ENCODE measurements around the gene SRRM4. TPM values are rescaled to one million over a fixed set of nuclear protein-coding genes. Genes with fewer than 3 reads are reported as not detected.

SRRM4 gene
- total RNA-seq, 1 donor from 2014 or later, result under 0.01 TPM

GRCh38 chr12:119130523-119130922 is 149.2 kb downstream of the SRRM4 start:
- H3K9me3 ChIP-seq (ENCODE audit: control insufficient read depth in 3 of 3, low read length in 3 of 3), result peaks cover 0 to 4% (median 0%) of the 10 kb centered on the region in 3 donors
- no peak overlapping the region for H3K4me3 ChIP-seq (ENCODE audit: low read length in 3 of 3)
- no peaks in the 10 kb centered on the region for H3K36me3 ChIP-seq (ENCODE audit: control insufficient read depth in 3 of 3, insufficient read depth in 3 of 3, low read length in 3 of 3)
- H3K9ac ChIP-seq (ENCODE audit: low read depth in 1 of 3, low read length in 3 of 3), result no peak overlapping the region
- H3K27ac ChIP-seq (ENCODE audit: low read depth, low read length), result no peak overlapping the region
- H3K27me3 ChIP-seq (ENCODE audit: control insufficient read depth in 3 of 3, insufficient read depth in 3 of 3, low read length in 3 of 3), result no peaks in the 10 kb centered on the region
- H3K4me1 ChIP-seq (ENCODE audit: control insufficient read depth in 3 of 3, insufficient read depth in 3 of 3, low read length in 3 of 3), result no peaks in the 10 kb centered on the region

DNA sequence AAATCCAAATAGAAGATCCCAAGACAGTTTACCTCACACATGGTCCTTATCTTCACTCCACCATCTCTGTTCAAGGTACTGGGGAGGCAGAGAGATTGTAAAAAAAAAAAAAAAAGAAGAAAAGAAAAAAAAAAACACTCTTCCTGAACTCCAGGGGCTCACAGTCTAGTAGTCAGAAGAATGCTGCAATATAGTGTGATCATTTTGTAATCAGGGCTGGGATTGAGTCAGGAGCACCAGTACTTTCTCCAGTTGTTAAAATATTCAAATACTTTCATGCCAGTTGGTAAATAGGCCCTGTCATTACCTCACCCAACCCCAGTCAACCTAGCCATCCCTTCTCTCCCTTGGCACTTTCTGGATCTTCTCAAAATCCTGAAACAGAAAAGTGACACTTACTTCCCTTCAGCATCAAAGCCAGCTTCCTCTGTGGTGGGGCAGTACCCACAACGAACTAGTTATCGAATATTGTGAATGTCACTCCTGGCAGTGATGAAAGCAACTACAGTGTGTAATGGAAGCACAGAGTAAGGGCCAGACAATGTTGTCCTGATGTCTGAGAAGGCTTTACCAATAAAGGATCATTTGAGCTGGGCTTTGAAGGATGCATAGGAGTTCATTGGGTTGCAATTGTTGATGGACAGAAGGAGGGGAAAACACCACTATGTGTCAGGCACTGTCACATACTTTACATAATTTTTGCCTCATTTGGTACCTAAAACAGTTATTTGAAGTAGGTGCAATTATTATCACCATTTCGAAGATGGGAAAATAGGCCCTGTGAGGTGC is 153.1 kb downstream of the SRRM4 start:
- Histone ChIP-seq H3K36me3 (ENCODE audit: control insufficient read depth in 3 of 3, insufficient read depth in 3 of 3, low read length in 3 of 3) (no peaks in the 10 kb centered on the region), H3K4me1 (ENCODE audit: control insufficient read depth in 3 of 3, insufficient read depth in 3 of 3, low read length in 3 of 3) (no peaks in the 10 kb centered on the region), H3K4me3 (ENCODE audit: low read length in 3 of 3) (no peak overlapping the region), H3K9ac (ENCODE audit: low read depth in 1 of 3, low read length in 3 of 3) (no peak overlapping the region), H3K27ac (ENCODE audit: low read depth, low read length) (no peak overlapping the region), H3K9me3 (ENCODE audit: control insufficient read depth in 3 of 3, low read length in 3 of 3) (peaks cover 0 to 4% (median 0%) of the 10 kb centered on the region in 3 donors), H3K27me3 (ENCODE audit: control insufficient read depth in 3 of 3, insufficient read depth in 3 of 3, low read length in 3 of 3) (no peaks in the 10 kb centered on the region)

- Histone ChIP-seq H3K4me1 (ENCODE audit: control insufficient read depth in 3 of 3, insufficient read depth in 3 of 3, low read length in 3 of 3) (no peaks in the 10 kb centered on the region), H3K9me3 (ENCODE audit: control insufficient read depth in 3 of 3, low read length in 3 of 3) (peaks cover 0 to 4% (median 0%) of the 10 kb centered on the region in 3 donors), H3K9ac (ENCODE audit: low read depth in 1 of 3, low read length in 3 of 3) (no peak overlapping the region), H3K27me3 (ENCODE audit: control insufficient read depth in 3 of 3, insufficient read depth in 3 of 3, low read length in 3 of 3) (no peaks in the 10 kb centered on the region), H3K36me3 (ENCODE audit: control insufficient read depth in 3 of 3, insufficient read depth in 3 of 3, low read length in 3 of 3) (no peaks in the 10 kb centered on the region), H3K27ac (ENCODE audit: low read depth, low read length) (no peak overlapping the region), H3K4me3 (ENCODE audit: low read length in 3 of 3) (no peak overlapping the region)
These were observed 155.6 kb downstream of the SRRM4 start for GRCh38 chr12:119136811-119137410.

GRCh38 chr12:119139448-119139847 is 158.1 kb downstream of the SRRM4 start:
- H3K27ac ChIP-seq (ENCODE audit: low read depth, low read length), result no peak overlapping the region
- H3K36me3 ChIP-seq (ENCODE audit: control insufficient read depth in 3 of 3, insufficient read depth in 3 of 3, low read length in 3 of 3), result no peaks in the 10 kb centered on the region
- no peaks in the 10 kb centered on the region for H3K9me3 ChIP-seq (ENCODE audit: control insufficient read depth in 3 of 3, low read length in 3 of 3)
- H3K4me3 ChIP-seq (ENCODE audit: low read length in 3 of 3), result no peak overlapping the region
- H3K9ac ChIP-seq (ENCODE audit: low read depth in 1 of 3, low read length in 3 of 3), result no peak overlapping the region
- no peaks in the 10 kb centered on the region for H3K4me1 ChIP-seq (ENCODE audit: control insufficient read depth in 3 of 3, insufficient read depth in 3 of 3, low read length in 3 of 3)
- no peaks in the 10 kb centered on the region for H3K27me3 ChIP-seq (ENCODE audit: control insufficient read depth in 3 of 3, insufficient read depth in 3 of 3, low read length in 3 of 3)

DNA sequence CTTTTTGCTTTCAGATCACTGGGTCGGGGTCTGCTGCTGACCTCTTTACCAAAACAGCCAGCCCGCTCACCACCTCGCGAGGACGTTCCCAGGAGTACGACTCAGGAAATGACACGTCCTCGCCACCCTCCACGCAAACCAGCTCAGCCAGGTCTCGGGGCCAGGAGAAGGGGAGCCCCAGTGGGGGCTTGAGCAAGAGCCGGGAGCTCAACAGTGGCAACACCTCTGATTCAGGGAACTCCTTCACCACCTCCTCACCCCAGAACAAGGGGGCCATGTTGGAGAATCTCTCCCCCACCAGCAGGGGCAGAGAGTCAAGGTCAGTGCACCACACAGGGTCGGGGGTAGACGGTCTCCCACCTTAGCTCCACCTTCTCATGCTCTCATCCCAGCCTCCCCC is 164.0 kb downstream of the SRRM4 start:
- no peak overlapping the region for H3K27ac ChIP-seq (ENCODE audit: low read depth, low read length)
- H3K36me3 ChIP-seq (ENCODE audit: control insufficient read depth in 3 of 3, insufficient read depth in 3 of 3, low read length in 3 of 3), result no peaks in the 10 kb centered on the region
- H3K27me3 ChIP-seq (ENCODE audit: control insufficient read depth in 3 of 3, insufficient read depth in 3 of 3, low read length in 3 of 3), result peaks cover 0 to 5% (median 0%) of the 10 kb centered on the region in 3 donors
- no peak overlapping the region for H3K4me3 ChIP-seq (ENCODE audit: low read length in 3 of 3)
- peaks cover 5 to 9% (median 6%) of the 10 kb centered on the region in 3 donors for H3K4me1 ChIP-seq (ENCODE audit: control insufficient read depth in 3 of 3, insufficient read depth in 3 of 3, low read length in 3 of 3)
- no peak overlapping the region for H3K9ac ChIP-seq (ENCODE audit: low read depth in 1 of 3, low read length in 3 of 3)
- H3K9me3 ChIP-seq (ENCODE audit: control insufficient read depth in 3 of 3, low read length in 3 of 3), result no peaks in the 10 kb centered on the region

DNA sequence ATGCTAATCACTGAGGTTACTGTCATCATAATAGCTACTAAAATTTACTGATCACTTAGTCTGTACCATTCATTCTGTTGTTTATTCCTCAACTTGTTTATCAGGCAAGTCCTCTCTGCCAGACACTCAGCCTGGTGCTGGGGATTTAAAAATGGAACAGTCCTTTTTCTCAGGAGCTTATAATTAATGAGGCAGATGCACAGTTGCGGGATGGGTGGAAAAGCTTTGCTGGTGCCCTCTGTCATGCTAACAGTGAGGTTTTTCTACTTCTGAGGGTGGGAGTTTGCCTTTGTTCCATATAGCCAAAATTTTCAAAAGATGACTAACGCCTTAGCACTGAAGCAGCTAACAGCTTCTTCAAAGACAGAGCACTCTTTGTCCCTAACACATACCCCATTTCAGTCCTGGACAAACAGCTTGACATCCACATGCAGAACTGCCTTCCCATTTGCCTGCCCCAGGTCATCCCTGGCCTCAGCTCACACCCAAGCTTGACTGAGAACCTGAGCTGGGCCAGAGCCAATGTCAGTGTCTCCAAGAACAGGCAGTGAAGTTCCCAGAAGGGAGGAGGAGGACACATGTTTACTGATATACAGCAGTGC is 166.6 kb downstream of the SRRM4 start:
- H3K27me3 ChIP-seq (ENCODE audit: control insufficient read depth in 3 of 3, insufficient read depth in 3 of 3, low read length in 3 of 3), result peaks cover 0 to 5% (median 0%) of the 10 kb centered on the region in 3 donors
- H3K9ac ChIP-seq (ENCODE audit: low read depth in 1 of 3, low read length in 3 of 3), result no peak overlapping the region
- H3K36me3 ChIP-seq (ENCODE audit: control insufficient read depth in 3 of 3, insufficient read depth in 3 of 3, low read length in 3 of 3), result no peaks in the 10 kb centered on the region
- peaks cover 0 to 5% (median 0%) of the 10 kb centered on the region in 3 donors for H3K9me3 ChIP-seq (ENCODE audit: control insufficient read depth in 3 of 3, low read length in 3 of 3)
- H3K27ac ChIP-seq (ENCODE audit: low read depth, low read length), result no peak overlapping the region
- peaks cover 5 to 9% (median 6%) of the 10 kb centered on the region in 3 donors for H3K4me1 ChIP-seq (ENCODE audit: control insufficient read depth in 3 of 3, insufficient read depth in 3 of 3, low read length in 3 of 3)
- H3K4me3 ChIP-seq (ENCODE audit: low read length in 3 of 3), result no peak overlapping the region

GRCh38 chr12:119149270-119149669 is 167.9 kb downstream of the SRRM4 start:
- Histone ChIP-seq H3K4me3 (ENCODE audit: low read length in 3 of 3) (no peak overlapping the region), H3K9ac (ENCODE audit: low read depth in 1 of 3, low read length in 3 of 3) (no peak overlapping the region), H3K4me1 (ENCODE audit: control insufficient read depth in 3 of 3, insufficient read depth in 3 of 3, low read length in 3 of 3) (peaks cover 5 to 13% (median 6%) of the 10 kb centered on the region in 3 donors), H3K27me3 (ENCODE audit: control insufficient read depth in 3 of 3, insufficient read depth in 3 of 3, low read length in 3 of 3) (peaks cover 0 to 5% (median 0%) of the 10 kb centered on the region in 3 donors), H3K36me3 (ENCODE audit: control insufficient read depth in 3 of 3, insufficient read depth in 3 of 3, low read length in 3 of 3) (no peaks in the 10 kb centered on the region), H3K27ac (ENCODE audit: low read depth, low read length) (no peak overlapping the region), H3K9me3 (ENCODE audit: control insufficient read depth in 3 of 3, low read length in 3 of 3) (peaks cover 0 to 5% (median 0%) of the 10 kb centered on the region in 3 donors)

DNA sequence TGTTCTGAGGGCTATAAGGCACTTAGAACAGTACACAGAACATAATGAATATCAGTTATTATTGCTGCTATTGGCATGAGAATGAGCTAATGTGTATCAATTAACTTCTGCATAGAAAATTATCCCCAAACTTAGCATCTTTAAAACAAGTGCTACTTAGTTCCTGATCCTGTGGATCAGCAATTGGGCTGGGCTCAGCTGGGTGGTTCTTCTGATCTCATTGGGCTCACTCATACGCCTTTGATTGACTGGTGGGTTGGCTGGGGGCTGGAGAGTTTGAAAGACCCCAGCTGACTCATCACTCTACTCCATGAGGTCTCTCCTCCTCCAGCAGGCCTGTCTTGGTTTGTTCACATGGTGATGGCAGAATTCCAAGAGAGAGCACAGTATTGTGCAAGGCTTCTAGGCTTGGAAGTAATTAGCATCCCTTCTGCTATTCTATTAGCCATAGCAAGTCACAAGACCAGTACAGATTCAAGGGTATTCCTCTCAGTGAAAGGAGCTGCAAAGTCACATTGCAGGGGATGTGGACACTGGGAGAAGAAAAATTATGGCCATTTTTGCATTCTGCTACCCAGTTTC is 170.2 kb downstream of the SRRM4 start:
- peaks cover 7 to 19% (median 7%) of the 10 kb centered on the region in 3 donors for H3K4me1 ChIP-seq (ENCODE audit: control insufficient read depth in 3 of 3, insufficient read depth in 3 of 3, low read length in 3 of 3)
- peaks cover 0 to 5% (median 0%) of the 10 kb centered on the region in 3 donors for H3K9me3 ChIP-seq (ENCODE audit: control insufficient read depth in 3 of 3, low read length in 3 of 3)
- H3K36me3 ChIP-seq (ENCODE audit: control insufficient read depth in 3 of 3, insufficient read depth in 3 of 3, low read length in 3 of 3), result no peaks in the 10 kb centered on the region
- H3K4me3 ChIP-seq (ENCODE audit: low read length in 3 of 3), result no peak overlapping the region
- H3K27me3 ChIP-seq (ENCODE audit: control insufficient read depth in 3 of 3, insufficient read depth in 3 of 3, low read length in 3 of 3), result no peaks in the 10 kb centered on the region
- no peak overlapping the region for H3K27ac ChIP-seq (ENCODE audit: low read depth, low read length)
- no peak overlapping the region for H3K9ac ChIP-seq (ENCODE audit: low read depth in 1 of 3, low read length in 3 of 3)

GRCh38 chr12:119153477-119154434 is 172.4 kb downstream of the SRRM4 start:
- H3K27me3 ChIP-seq (ENCODE audit: control insufficient read depth in 3 of 3, insufficient read depth in 3 of 3, low read length in 3 of 3), result no peaks in the 10 kb centered on the region
- peaks cover 0 to 5% (median 0%) of the 10 kb centered on the region in 3 donors for H3K9me3 ChIP-seq (ENCODE audit: control insufficient read depth in 3 of 3, low read length in 3 of 3)
- H3K4me3 ChIP-seq (ENCODE audit: low read length in 3 of 3), result peak overlapping the region in 1 of 3 donors; percentile 6
- H3K4me1 ChIP-seq (ENCODE audit: control insufficient read depth in 3 of 3, insufficient read depth in 3 of 3, low read length in 3 of 3), result peaks cover 15 to 28% (median 19%) of the 10 kb centered on the region in 3 donors
- H3K9ac ChIP-seq (ENCODE audit: low read depth in 1 of 3, low read length in 3 of 3), result peak overlapping the region; percentile 24 to 40 (median 25)
- no peaks in the 10 kb centered on the region for H3K36me3 ChIP-seq (ENCODE audit: control insufficient read depth in 3 of 3, insufficient read depth in 3 of 3, low read length in 3 of 3)
- H3K27ac ChIP-seq (ENCODE audit: low read depth, low read length), result peak overlapping the region; percentile 29
